GM23248 (cell line): ENCODE measurements around the gene ANXA8.

Experiments used
- EZH2 ChIP-seq: fragments of 200-600 bp; sonication (generic); IDR thresholded peaks from 2 replicates; pipeline ENCODE4 v1.6.1; 2018; ENCODE audit warnings: antibody characterized with exemption, mild to moderate bottlenecking; ENCODE audit not compliant: insufficient read depth, poor library complexity, severe bottlenecking
- EZH2phosphoT487 ChIP-seq: fragments of 200-600 bp; sonication (generic); IDR thresholded peaks from 2 replicates; pipeline ENCODE4 v1.6.1; 2018; ENCODE audit warnings: antibody characterized with exemption, moderate library complexity, mild to moderate bottlenecking, low read depth; ENCODE audit not compliant: insufficient read depth

- TF ChIP-seq EZH2 (no peak), EZH2phosphoT487 (no peak)
These were observed 27.7 kb downstream of the ANXA8 start for GRCh38 chr10:47456079-47456785.
